ENCODE measurements around the gene PDE3B. TPM values are rescaled to one million over a fixed set of nuclear protein-coding genes. Genes with fewer than 3 reads are reported as not detected.

Gene PDE3B
- total and polyA plus RNA-seq, 2 experiments from 2014 or later = 6.4 to 16.9 TPM

DNA sequence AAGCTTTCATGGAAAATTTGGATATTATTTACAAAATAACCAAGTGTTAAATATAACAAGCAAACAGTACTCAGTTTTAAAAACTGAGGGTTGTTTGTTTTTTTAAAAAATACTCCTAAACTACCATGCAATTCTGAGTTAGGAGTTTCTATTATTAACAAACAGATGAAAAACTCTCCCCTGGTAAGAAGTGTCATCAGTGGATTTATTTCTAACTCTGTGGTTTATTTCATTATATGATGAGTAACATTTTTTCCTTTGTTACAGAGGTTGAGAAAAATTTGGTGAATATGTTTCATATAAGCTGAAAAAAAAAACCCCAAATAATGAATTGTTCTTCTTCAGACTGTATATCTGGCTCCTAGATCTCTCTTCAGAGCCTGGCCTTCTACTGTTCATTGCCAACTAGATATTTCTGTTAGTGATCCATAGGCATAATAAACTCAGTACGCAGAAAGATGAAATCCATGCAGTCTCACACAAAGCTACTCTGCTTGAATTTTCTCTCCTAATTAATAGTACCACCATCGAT lies 29.4 kb upstream of the PDE3B start:
- no peaks in the 10 kb centered on the region for H3K4me1 ChIP-seq (ENCODE audit: low read depth)
- H3K27ac ChIP-seq = no peak overlapping the region
- TF ChIP-seq, protein P1, sequence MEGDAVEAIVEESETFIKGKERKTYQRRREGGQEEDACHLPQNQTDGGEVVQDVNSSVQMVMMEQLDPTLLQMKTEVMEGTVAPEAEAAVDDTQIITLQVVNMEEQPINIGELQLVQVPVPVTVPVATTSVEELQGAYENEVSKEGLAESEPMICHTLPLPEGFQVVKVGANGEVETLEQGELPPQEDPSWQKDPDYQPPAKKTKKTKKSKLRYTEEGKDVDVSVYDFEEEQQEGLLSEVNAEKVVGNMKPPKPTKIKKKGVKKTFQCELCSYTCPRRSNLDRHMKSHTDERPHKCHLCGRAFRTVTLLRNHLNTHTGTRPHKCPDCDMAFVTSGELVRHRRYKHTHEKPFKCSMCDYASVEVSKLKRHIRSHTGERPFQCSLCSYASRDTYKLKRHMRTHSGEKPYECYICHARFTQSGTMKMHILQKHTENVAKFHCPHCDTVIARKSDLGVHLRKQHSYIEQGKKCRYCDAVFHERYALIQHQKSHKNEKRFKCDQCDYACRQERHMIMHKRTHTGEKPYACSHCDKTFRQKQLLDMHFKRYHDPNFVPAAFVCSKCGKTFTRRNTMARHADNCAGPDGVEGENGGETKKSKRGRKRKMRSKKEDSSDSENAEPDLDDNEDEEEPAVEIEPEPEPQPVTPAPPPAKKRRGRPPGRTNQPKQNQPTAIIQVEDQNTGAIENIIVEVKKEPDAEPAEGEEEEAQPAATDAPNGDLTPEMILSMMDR (IDR thresholded peaks at IDR 0.05; ENCODE audit: low read depth, low read length) = no peak
- H3K9me3 ChIP-seq (ENCODE audit: low read depth) = no peaks in the 10 kb centered on the region
- no peaks in the 10 kb centered on the region for H3K36me3 ChIP-seq
- DNase-seq (ENCODE audit: low read depth in 1 of 2, low spot score in 1 of 2) = no peak
- no peak overlapping the region for H3K4me3 ChIP-seq
- no peaks in the 10 kb centered on the region for H3K27me3 ChIP-seq

DNA sequence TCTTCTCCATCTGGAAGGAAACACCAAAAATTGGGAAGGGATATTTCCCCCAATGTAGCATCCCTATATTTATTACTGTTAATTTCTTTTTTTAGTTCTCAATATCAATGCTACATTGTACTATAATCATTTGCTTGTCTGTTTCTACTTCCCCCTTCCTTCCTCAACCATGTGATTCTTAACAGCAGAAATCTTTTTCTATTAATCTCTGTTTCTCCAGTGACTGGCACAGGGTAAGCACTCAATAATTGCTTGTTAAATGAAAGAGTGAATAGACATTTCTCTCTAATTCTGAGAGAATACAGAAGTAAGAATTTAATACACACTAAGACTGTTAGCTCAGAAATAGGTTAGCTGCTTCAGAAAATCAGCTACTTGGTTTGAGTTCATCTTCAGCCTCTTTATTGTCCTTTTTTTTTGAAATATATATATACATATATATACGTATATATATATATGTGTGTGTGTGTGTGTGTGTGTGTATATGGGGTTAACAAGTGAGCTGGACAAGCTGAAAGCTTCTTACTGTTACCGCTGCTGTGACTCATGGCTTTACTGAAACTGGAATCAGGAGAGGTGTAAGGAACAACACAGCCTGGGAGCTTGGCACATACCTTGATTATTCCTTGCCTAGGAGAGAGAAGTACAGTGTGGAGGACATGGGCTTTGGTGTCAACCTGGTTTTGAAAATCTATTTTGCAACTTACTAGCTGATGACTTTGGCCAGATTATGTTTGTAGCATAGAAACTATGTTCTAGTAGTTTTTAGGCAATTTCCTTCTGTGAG lies 26.2 kb upstream of the PDE3B start:
- Histone ChIP-seq H3K9me3 (ENCODE audit: low read depth) (no peaks in the 10 kb centered on the region), H3K36me3 (no peaks in the 10 kb centered on the region), H3K27me3 (no peaks in the 10 kb centered on the region), H3K4me3 (no peak overlapping the region), H3K4me1 (ENCODE audit: low read depth) (no peaks in the 10 kb centered on the region), H3K27ac (no peak overlapping the region)
- TF ChIP-seq, protein P1 (IDR thresholded peaks at IDR 0.05; ENCODE audit: low read depth, low read length) = no peak
- DNase-seq (ENCODE audit: low read depth in 1 of 2, low spot score in 1 of 2) = peak in 1 of 2 donors; percentile 38

DNA sequence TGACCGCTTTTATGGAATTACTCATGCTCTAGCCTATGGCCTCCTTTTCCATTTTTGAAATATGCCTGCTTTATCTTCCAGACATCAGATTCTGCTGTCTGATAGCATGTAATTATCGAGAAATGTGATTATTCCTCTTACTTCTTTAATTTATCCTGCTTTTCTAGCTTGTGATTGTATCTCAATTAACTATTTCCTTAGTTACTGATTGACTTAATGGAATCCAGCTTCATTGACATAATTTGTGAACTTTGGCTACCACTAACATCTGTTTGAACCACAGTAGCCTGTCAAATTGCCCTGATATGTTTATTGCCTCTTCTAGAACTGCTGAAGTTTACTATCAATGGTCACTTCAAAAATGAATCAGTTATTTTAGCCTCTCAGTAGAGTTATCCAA lies 25.5 kb upstream of the PDE3B start:
- H3K27ac ChIP-seq = no peak overlapping the region
- no peaks in the 10 kb centered on the region for H3K9me3 ChIP-seq (ENCODE audit: low read depth)
- no peaks in the 10 kb centered on the region for H3K36me3 ChIP-seq

DNA sequence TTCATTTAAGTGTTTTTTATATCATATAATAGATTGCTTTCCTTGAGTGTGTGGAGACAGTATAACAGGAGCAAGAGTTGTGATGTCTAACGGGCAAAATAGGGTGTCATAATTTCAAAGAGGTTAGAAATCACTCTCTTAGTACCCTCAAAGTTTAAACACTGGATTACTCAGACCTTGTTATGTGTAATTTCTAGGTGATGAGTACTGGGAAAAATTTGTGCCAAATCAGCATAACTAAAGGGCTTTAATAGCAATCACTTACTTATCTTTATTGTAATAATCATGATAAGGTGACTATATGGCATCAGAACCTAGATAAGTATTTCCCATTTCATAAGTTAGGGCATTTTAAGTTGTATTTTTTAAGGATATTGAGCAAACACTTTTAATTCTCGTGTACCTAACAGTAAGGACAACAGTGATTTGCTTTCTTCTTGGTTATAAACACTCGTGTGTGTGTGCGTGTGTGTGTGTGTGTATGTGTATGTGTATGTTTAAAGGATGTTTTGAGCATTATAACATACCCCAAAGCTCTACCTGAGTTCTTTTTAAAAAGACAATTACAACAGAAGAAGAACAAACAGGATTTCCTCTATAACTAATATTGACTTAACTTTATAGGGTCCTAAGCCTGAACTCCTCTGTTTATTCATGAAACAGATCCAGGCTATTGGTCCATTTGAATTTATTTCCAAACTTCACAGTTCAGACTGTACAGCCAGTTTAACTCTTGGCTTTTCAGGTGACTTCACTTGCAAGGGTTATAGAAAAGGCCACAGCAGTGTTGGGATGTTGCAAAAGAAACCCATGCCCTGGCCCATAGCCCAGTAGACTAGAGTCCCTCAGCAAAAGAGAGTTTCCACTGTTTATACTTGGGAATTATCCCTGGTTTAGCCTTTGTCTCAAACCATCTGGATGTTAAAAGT lies 23.7 kb upstream of the PDE3B start:
- peak in 1 of 2 donors; percentile 74 for DNase-seq (ENCODE audit: low read depth in 1 of 2, low spot score in 1 of 2)
- no peaks in the 10 kb centered on the region for H3K9me3 ChIP-seq (ENCODE audit: low read depth)
- no peak overlapping the region for H3K4me3 ChIP-seq
- no peaks in the 10 kb centered on the region for H3K27me3 ChIP-seq
- H3K4me1 ChIP-seq (ENCODE audit: low read depth) = no peaks in the 10 kb centered on the region
- no peak overlapping the region for H3K27ac ChIP-seq
- TF ChIP-seq, protein P1 (IDR thresholded peaks at IDR 0.05; ENCODE audit: low read depth, low read length) = no peak
- H3K36me3 ChIP-seq = no peaks in the 10 kb centered on the region

More for the DNA sequence above, 25.5 kb upstream of the PDE3B start:
- no peak overlapping the region for H3K4me3 ChIP-seq
- H3K4me1 ChIP-seq (ENCODE audit: low read depth) = no peaks in the 10 kb centered on the region
- DNase-seq (ENCODE audit: low read depth in 1 of 2, low spot score in 1 of 2) = no peak
- no peaks in the 10 kb centered on the region for H3K27me3 ChIP-seq
- TF ChIP-seq, protein P1 (IDR thresholded peaks at IDR 0.05; ENCODE audit: low read depth, low read length) = no peak

- no peaks in the 10 kb centered on the region for H3K9me3 ChIP-seq (ENCODE audit: low read depth)
- no peak overlapping the region for H3K27ac ChIP-seq
- peak in 1 of 2 donors; percentile 31 for DNase-seq (ENCODE audit: low read depth in 1 of 2, low spot score in 1 of 2)
- no peaks in the 10 kb centered on the region for H3K4me1 ChIP-seq (ENCODE audit: low read depth)
- TF ChIP-seq, protein P1 (IDR thresholded peaks at IDR 0.05; ENCODE audit: low read depth, low read length) = no peak
- no peak overlapping the region for H3K4me3 ChIP-seq
- no peaks in the 10 kb centered on the region for H3K27me3 ChIP-seq
- H3K36me3 ChIP-seq = no peaks in the 10 kb centered on the region
Measured at GRCh38 chr11:14622223-14622954, 21.2 kb upstream of the PDE3B start.
